Measurements from ENCODE around the gene RTP5. TPM values are rescaled to one million over a fixed set of nuclear protein-coding genes. Genes with fewer than 3 reads are reported as not detected.

The RTP5 gene
- total RNA-seq, 1 experiment from 2014 or later: not detected

GRCh38 chr2:241827394-241827793, 42.1 kb upstream of the RTP5 start:
- no peaks in the 10 kb centered on the region for H3K4me1 ChIP-seq (ENCODE audit: control insufficient read depth in 1 of 2, insufficient read depth in 2 of 2, low read length in 2 of 2)
- H3K27me3 ChIP-seq (ENCODE audit: insufficient read depth, low read length): no peaks in the 10 kb centered on the region
- no peak overlapping the region for H3K4me2 ChIP-seq (ENCODE audit: low read length)
- no peaks in the 10 kb centered on the region for H3K79me2 ChIP-seq (ENCODE audit: insufficient read depth, low read length)
- H3K4me3 ChIP-seq (replicated peaks in 1 of 2; ENCODE audit: low read depth in 1 of 2, low read length in 2 of 2): no peak overlapping the region
- H3K9me3 ChIP-seq (ENCODE audit: control insufficient read depth in 1 of 2, insufficient read depth in 1 of 2, low read depth in 1 of 2, low read length in 2 of 2): peaks cover 0 to 10% of the 10 kb centered on the region in 2 experiments; a peak in 2 of 4 replicates
- CTCF ChIA-PET: no interaction called here
- no peak for DNase-seq (ENCODE audit: low read depth, low spot score)
- no peak for ATAC-seq
- H3K27ac ChIP-seq (ENCODE audit: low read depth, low read length): no peak overlapping the region
- no peak for TF ChIP-seq EZH2phosphoT487 (IDR thresholded peaks at IDR 0.05; ENCODE audit: borderline replicate concordance)
- TF ChIP-seq, protein P1, sequence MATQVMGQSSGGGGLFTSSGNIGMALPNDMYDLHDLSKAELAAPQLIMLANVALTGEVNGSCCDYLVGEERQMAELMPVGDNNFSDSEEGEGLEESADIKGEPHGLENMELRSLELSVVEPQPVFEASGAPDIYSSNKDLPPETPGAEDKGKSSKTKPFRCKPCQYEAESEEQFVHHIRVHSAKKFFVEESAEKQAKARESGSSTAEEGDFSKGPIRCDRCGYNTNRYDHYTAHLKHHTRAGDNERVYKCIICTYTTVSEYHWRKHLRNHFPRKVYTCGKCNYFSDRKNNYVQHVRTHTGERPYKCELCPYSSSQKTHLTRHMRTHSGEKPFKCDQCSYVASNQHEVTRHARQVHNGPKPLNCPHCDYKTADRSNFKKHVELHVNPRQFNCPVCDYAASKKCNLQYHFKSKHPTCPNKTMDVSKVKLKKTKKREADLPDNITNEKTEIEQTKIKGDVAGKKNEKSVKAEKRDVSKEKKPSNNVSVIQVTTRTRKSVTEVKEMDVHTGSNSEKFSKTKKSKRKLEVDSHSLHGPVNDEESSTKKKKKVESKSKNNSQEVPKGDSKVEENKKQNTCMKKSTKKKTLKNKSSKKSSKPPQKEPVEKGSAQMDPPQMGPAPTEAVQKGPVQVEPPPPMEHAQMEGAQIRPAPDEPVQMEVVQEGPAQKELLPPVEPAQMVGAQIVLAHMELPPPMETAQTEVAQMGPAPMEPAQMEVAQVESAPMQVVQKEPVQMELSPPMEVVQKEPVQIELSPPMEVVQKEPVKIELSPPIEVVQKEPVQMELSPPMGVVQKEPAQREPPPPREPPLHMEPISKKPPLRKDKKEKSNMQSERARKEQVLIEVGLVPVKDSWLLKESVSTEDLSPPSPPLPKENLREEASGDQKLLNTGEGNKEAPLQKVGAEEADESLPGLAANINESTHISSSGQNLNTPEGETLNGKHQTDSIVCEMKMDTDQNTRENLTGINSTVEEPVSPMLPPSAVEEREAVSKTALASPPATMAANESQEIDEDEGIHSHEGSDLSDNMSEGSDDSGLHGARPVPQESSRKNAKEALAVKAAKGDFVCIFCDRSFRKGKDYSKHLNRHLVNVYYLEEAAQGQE (IDR thresholded peaks at IDR 0.05; ENCODE audit: low read depth): no peak
- TF ChIP-seq EGR1 (IDR thresholded peaks at IDR 0.05; ENCODE audit: low read depth): no peak
- TF ChIP-seq FOSL1 (IDR thresholded peaks at IDR 0.05; ENCODE audit: low read depth): no peak
- no peak for TF ChIP-seq YY1 (IDR thresholded peaks at IDR 0.05; ENCODE audit: extremely low read depth, insufficient replicate concordance, low read depth, low read length)
- no peak for TF ChIP-seq ELF1 (IDR thresholded peaks at IDR 0.05; ENCODE audit: borderline replicate concordance, low read depth)
- no peak for TF ChIP-seq CEBPB (IDR thresholded peaks at IDR 0.05; ENCODE audit: low read depth)
- no peak for TF ChIP-seq RAD21 (IDR thresholded peaks at IDR 0.05; ENCODE audit: low read depth)
- TF ChIP-seq TCF7L2 (IDR thresholded peaks at IDR 0.05; ENCODE audit: borderline replicate concordance, extremely low read depth, insufficient read depth, insufficient read length): no peak
- TF ChIP-seq, protein P2, sequence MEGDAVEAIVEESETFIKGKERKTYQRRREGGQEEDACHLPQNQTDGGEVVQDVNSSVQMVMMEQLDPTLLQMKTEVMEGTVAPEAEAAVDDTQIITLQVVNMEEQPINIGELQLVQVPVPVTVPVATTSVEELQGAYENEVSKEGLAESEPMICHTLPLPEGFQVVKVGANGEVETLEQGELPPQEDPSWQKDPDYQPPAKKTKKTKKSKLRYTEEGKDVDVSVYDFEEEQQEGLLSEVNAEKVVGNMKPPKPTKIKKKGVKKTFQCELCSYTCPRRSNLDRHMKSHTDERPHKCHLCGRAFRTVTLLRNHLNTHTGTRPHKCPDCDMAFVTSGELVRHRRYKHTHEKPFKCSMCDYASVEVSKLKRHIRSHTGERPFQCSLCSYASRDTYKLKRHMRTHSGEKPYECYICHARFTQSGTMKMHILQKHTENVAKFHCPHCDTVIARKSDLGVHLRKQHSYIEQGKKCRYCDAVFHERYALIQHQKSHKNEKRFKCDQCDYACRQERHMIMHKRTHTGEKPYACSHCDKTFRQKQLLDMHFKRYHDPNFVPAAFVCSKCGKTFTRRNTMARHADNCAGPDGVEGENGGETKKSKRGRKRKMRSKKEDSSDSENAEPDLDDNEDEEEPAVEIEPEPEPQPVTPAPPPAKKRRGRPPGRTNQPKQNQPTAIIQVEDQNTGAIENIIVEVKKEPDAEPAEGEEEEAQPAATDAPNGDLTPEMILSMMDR (IDR thresholded peaks at IDR 0.05 in 2 of 3, conservative IDR thresholded peaks at IDR 0.05 in 1 of 3; ENCODE audit: borderline replicate concordance in 1 of 3, insufficient read depth in 1 of 3, low read depth in 2 of 3, low read length in 2 of 3): no peak
- TF ChIP-seq CBX3 (IDR thresholded peaks at IDR 0.05; ENCODE audit: low read depth): no peak
- no peak for TF ChIP-seq POLR2AphosphoS5 (IDR thresholded peaks at IDR 0.05; ENCODE audit: low read depth, low read length)
- TF ChIP-seq SRF (IDR thresholded peaks at IDR 0.05; ENCODE audit: low read depth): no peak
- TF ChIP-seq, protein P3, sequence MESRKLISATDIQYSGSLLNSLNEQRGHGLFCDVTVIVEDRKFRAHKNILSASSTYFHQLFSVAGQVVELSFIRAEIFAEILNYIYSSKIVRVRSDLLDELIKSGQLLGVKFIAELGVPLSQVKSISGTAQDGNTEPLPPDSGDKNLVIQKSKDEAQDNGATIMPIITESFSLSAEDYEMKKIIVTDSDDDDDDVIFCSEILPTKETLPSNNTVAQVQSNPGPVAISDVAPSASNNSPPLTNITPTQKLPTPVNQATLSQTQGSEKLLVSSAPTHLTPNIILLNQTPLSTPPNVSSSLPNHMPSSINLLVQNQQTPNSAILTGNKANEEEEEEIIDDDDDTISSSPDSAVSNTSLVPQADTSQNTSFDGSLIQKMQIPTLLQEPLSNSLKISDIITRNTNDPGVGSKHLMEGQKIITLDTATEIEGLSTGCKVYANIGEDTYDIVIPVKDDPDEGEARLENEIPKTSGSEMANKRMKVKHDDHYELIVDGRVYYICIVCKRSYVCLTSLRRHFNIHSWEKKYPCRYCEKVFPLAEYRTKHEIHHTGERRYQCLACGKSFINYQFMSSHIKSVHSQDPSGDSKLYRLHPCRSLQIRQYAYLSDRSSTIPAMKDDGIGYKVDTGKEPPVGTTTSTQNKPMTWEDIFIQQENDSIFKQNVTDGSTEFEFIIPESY (IDR thresholded peaks at IDR 0.05; ENCODE audit: extremely low read depth, insufficient replicate concordance, low read length): no peak
- TF ChIP-seq ATF3 (IDR thresholded peaks at IDR 0.05): no peak
- TF ChIP-seq ZNF274 (IDR thresholded peaks at IDR 0.05; ENCODE audit: low read depth, low read length): no peak
- TF ChIP-seq, protein P4, sequence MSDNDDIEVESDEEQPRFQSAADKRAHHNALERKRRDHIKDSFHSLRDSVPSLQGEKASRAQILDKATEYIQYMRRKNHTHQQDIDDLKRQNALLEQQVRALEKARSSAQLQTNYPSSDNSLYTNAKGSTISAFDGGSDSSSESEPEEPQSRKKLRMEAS (IDR thresholded peaks at IDR 0.05): no peak
- TF ChIP-seq POLR2A (IDR thresholded peaks at IDR 0.05; ENCODE audit: borderline replicate concordance, extremely low read depth, insufficient read depth, insufficient read length): no peak
- TF ChIP-seq SIN3A (IDR thresholded peaks at IDR 0.05; ENCODE audit: low read depth): no peak
- no peak overlapping the region for H2AFZ ChIP-seq (ENCODE audit: low read depth, low read length, poor library complexity, severe bottlenecking)
- BruUV-seq (replicated peaks): no TSS peak
- RAD21 ChIA-PET (ENCODE audit: low non-redundant PET in 1 of 2, low total read pairs in 2 of 2, uncharacterized antibody in 2 of 2, unreplicated experiment in 2 of 2): no interaction called here
- no peak overlapping the region for H3K9ac ChIP-seq (ENCODE audit: low read length)
- intact Hi-C loops (cut with micrococcal nuclease): no loop called here
- POLR2A ChIA-PET: no interaction called here
- no peaks in the 10 kb centered on the region for H3K9me2 ChIP-seq (ENCODE audit: insufficient read depth)
- no peaks in the 10 kb centered on the region for H3K36me3 ChIP-seq (ENCODE audit: control insufficient read depth in 1 of 2, insufficient read depth in 2 of 2, low read length in 2 of 2)
- no peaks in the 10 kb centered on the region for H4K20me1 ChIP-seq (ENCODE audit: insufficient read depth)

Data from HCT116 (cell line).